ACHN (cell line): ENCODE measurements around the gene SLITRK6.
"Not testable (repeated sequence)": the region's sequence is repeated elsewhere in the genome, so short reads cannot be mapped to it uniquely, and the experiment has no call there.

ENCODE experiments used
- DNase-seq: peaks from one replicate; pipeline ENCODE4 v3.0.0-alpha.2; 2015
- in situ Hi-C: cut with HindIII; loops from 2 replicates; pipeline ENCODE4 v1.10.0; 2017; ENCODE audit warnings: low sequenced_read_pairs, low pct_ligation_motif_present, low pct_unique_long_range_greater_than_20kb

Gene SLITRK6

GRCh38 chr13:85799097-85799582 lies at the start of gene SLITRK6:
Gene SLITRK6, minus strand, starts transcription at chr13:85799419. Its CDS starts 2,911 bp downstream, at chr13:85796508.
- DNase-seq = peak; percentile 35
- in situ Hi-C loops = no loop called here

GRCh38 chr13:85847012-85847411 lies 47.8 kb upstream of the SLITRK6 start:
- DNase-seq = no peak
- in situ Hi-C loops = no loop called here

GRCh38 chr13:85841427-85841826 lies 42.2 kb upstream of the SLITRK6 start:
- in situ Hi-C loops = no loop called here

GRCh38 chr13:85833921-85834320 lies 34.7 kb upstream of the SLITRK6 start:
- in situ Hi-C loops = no loop called here
- DNase-seq = no peak

More at GRCh38 chr13:85841427-85841826, 42.2 kb upstream of the SLITRK6 start:
- no peak for DNase-seq

GRCh38 chr13:85828094-85828684 lies 29.0 kb upstream of the SLITRK6 start:
- in situ Hi-C loops = no loop called here
- peak; percentile 22 for DNase-seq

GRCh38 chr13:85825454-85825853 lies 26.2 kb upstream of the SLITRK6 start:
- in situ Hi-C loops = no loop called here
- no peak for DNase-seq

- in situ Hi-C loops = no loop called here
- no peak for DNase-seq
Observed at GRCh38 chr13:85823832-85824231, 24.6 kb upstream of the SLITRK6 start.

GRCh38 chr13:85819513-85819912 lies 20.3 kb upstream of the SLITRK6 start:
- in situ Hi-C loops = no loop called here
- no peak for DNase-seq

GRCh38 chr13:85816413-85816812 lies 17.2 kb upstream of the SLITRK6 start:
- in situ Hi-C loops = no loop called here
- peak; percentile 4 for DNase-seq

- no peak for DNase-seq
- in situ Hi-C loops = no loop called here
Observed at GRCh38 chr13:85812282-85812681, 13.1 kb upstream of the SLITRK6 start.

- in situ Hi-C loops = no loop called here
- DNase-seq = no peak
Observed at GRCh38 chr13:85808811-85809210, 9.6 kb upstream of the SLITRK6 start.

GRCh38 chr13:85806553-85807175 lies 7.4 kb upstream of the SLITRK6 start:
- in situ Hi-C loops = no loop called here
- DNase-seq = peak; percentile 56

- DNase-seq = no peak
- in situ Hi-C loops = no loop called here
Observed at GRCh38 chr13:85798556-85798955, 663 bp downstream of the SLITRK6 start.

- in situ Hi-C loops = no loop called here
Observed at GRCh38 chr13:85797311-85797710, 1.9 kb downstream of the SLITRK6 start.

GRCh38 chr13:85785205-85785604 lies 14.0 kb downstream of the SLITRK6 start:
- DNase-seq = no peak
- in situ Hi-C loops = no loop called here

More at GRCh38 chr13:85797311-85797710, 1.9 kb downstream of the SLITRK6 start:
- no peak for DNase-seq

GRCh38 chr13:85772367-85772766 lies 26.9 kb downstream of the SLITRK6 start:
- no peak for DNase-seq
- in situ Hi-C loops = no loop called here

- in situ Hi-C loops = no loop called here
- DNase-seq = no peak
Observed at GRCh38 chr13:85771856-85772255, 27.4 kb downstream of the SLITRK6 start.

GRCh38 chr13:85768946-85769345 lies 30.3 kb downstream of the SLITRK6 start:
- in situ Hi-C loops = no loop called here
- no peak for DNase-seq

- in situ Hi-C loops = no loop called here
- DNase-seq = no peak
Observed at GRCh38 chr13:85755123-85755522, 44.1 kb downstream of the SLITRK6 start.

- in situ Hi-C loops, DNase-seq: not testable (repeated sequence)
Observed at GRCh38 chr13:85743201-85743770, 55.9 kb downstream of the SLITRK6 start.
